Neuronal stem cell (in vitro differentiated cells): ENCODE results near the gene ZBTB5.

Source experiments
- DNase-seq: peaks from one replicate; pipeline ENCODE4 v3.0.0-alpha.2; 2013; ENCODE audit warnings: low spot score
- H2AFZ ChIP-seq: one replicate; pipeline ENCODE4 v1.6.1; 2013; ENCODE audit warnings: mild to moderate bottlenecking, low read length, inconsistent platforms
- H2AK5ac ChIP-seq: 2 replicates; pipeline ENCODE4 v1.6.1; 2013; ENCODE audit warnings: low read depth, mild to moderate bottlenecking, inconsistent platforms, low read length, moderate library complexity, mixed read lengths
- H2BK120ac ChIP-seq: 2 replicates; pipeline ENCODE4 v1.6.1; 2013; ENCODE audit warnings: low read depth, mild to moderate bottlenecking, inconsistent platforms, low read length, moderate library complexity, mixed read lengths
- H2BK12ac ChIP-seq: one replicate; pipeline ENCODE4 v1.6.1; 2013; ENCODE audit warnings: low read length, inconsistent platforms
- H2BK15ac ChIP-seq: 2 replicates; pipeline ENCODE4 v1.6.1; 2013; ENCODE audit warnings: mild to moderate bottlenecking, low read length, inconsistent platforms, mixed read lengths
- H2BK5ac ChIP-seq: one replicate; pipeline ENCODE4 v1.6.1; 2013; ENCODE audit warnings: inconsistent platforms, mild to moderate bottlenecking, low read length, moderate library complexity
- H3K14ac ChIP-seq: one replicate; pipeline ENCODE4 v1.6.1; 2013; ENCODE audit warnings: low read length, inconsistent platforms
- H3K18ac ChIP-seq: 2 replicates; pipeline ENCODE4 v1.6.1; 2013; ENCODE audit warnings: low read length, inconsistent platforms
- H3K23ac ChIP-seq: 2 replicates; pipeline ENCODE4 v1.6.1; 2013; ENCODE audit warnings: low read depth, mild to moderate bottlenecking, mixed read lengths, low read length, inconsistent platforms; ENCODE audit not compliant: poor library complexity
- H3K27ac ChIP-seq: replicated peaks from 3 replicates; pipeline ENCODE4 v1.5.1; 2013; ENCODE audit warnings: low read length, inconsistent platforms
- H3K27me3 ChIP-seq, 3 experiments: 2 replicates each; pipeline ENCODE4 v1.6.1; 2013; ENCODE audit warnings: low read length in 3 of 3, mild to moderate bottlenecking in 2 of 3, inconsistent platforms in 1 of 3, low read depth in 1 of 3, mixed read lengths in 1 of 3, moderate library complexity in 1 of 3; ENCODE audit not compliant: control insufficient read depth in 3 of 3, insufficient read depth in 3 of 3
- H3K36me3 ChIP-seq, 2 donors: replicated peaks in 1 of 2; 2 replicates each; pipeline ENCODE4 v1.6.1; 2013; ENCODE audit warnings: low read length in 2 of 2; ENCODE audit not compliant: control insufficient read depth in 2 of 2, insufficient read depth in 2 of 2
- H3K4ac ChIP-seq: 2 replicates; pipeline ENCODE4 v1.6.1; 2013; ENCODE audit warnings: inconsistent platforms, mild to moderate bottlenecking, low read length, moderate library complexity
- H3K4me1 ChIP-seq, 2 donors: 1 replicate in 1 of 2; 2 replicates in 1 of 2; pipeline ENCODE4 v1.6.1; 2013; ENCODE audit warnings: low read length in 2 of 2, low read depth in 1 of 2; ENCODE audit not compliant: control insufficient read depth in 2 of 2, insufficient read depth in 1 of 2
- H3K4me2 ChIP-seq: one replicate; pipeline ENCODE4 v1.6.1; 2013; ENCODE audit warnings: mild to moderate bottlenecking, low read length, inconsistent platforms; ENCODE audit not compliant: insufficient read depth, poor library complexity, severe bottlenecking
- H3K4me3 ChIP-seq, 2 donors: 2 replicates each; pipeline ENCODE4 v1.5.1; 2013; ENCODE audit warnings: low read length in 2 of 2, mild to moderate bottlenecking in 2 of 2, inconsistent platforms in 1 of 2, moderate library complexity in 1 of 2
- H3K79me1 ChIP-seq: one replicate; pipeline ENCODE4 v1.6.1; 2013; ENCODE audit warnings: low read depth, mild to moderate bottlenecking, inconsistent platforms, low read length, moderate library complexity
- H3K9ac ChIP-seq: one replicate; pipeline ENCODE4 v1.6.1; 2013; ENCODE audit warnings: mild to moderate bottlenecking, low read depth, low read length, inconsistent platforms; ENCODE audit not compliant: poor library complexity
- H3K9me3 ChIP-seq, 2 donors: replicated peaks in 1 of 2; 2 replicates each; pipeline versions ENCODE3 to v1.6.1; 2013; ENCODE audit warnings: low read length in 2 of 2, mild to moderate bottlenecking in 2 of 2, inconsistent platforms in 1 of 2, low read depth in 1 of 2, mixed read lengths in 1 of 2, moderate library complexity in 1 of 2; ENCODE audit not compliant: control insufficient read depth in 2 of 2, insufficient read depth in 1 of 2
- H4K8ac ChIP-seq: one replicate; pipeline ENCODE4 v1.6.1; 2013; ENCODE audit warnings: low read depth, mild to moderate bottlenecking, inconsistent platforms, low read length, moderate library complexity
- H4K91ac ChIP-seq: one replicate; pipeline ENCODE4 v1.6.1; 2013; ENCODE audit warnings: low read length, low read depth, mild to moderate bottlenecking, inconsistent platforms; ENCODE audit not compliant: poor library complexity
- WGBS, 2 donors: extraction: QIAGEN DNeasy Blood & Tissue Kit; methylation state at CpG; one replicate each; pipeline ENCODE4 v1.1.7; 2013; ENCODE audit warnings: missing lambda C conversion rate in 2 of 2, mixed read lengths in 1 of 2; ENCODE audit not compliant: insufficient read length in 2 of 2, insufficient replicate concordance in 1 of 2; ENCODE audit errors: extremely low coverage in 2 of 2; 5-methylcytosine and 5-hydroxymethylcytosine counted together

The ZBTB5 gene

GRCh38 chr9:37449862-37450632, 15.2 kb downstream of the ZBTB5 start:
- H2BK120ac ChIP-seq: no peak overlapping the region
- no peak overlapping the region for H4K91ac ChIP-seq
- no peak overlapping the region for H3K9ac ChIP-seq
- H3K9me3 ChIP-seq: peaks cover 2 to 5% of the 10 kb centered on the region in 2 donors
- peaks cover 5 to 62% of the 10 kb centered on the region in 2 donors for H3K36me3 ChIP-seq
- no peak overlapping the region for H2BK5ac ChIP-seq
- H3K4me3 ChIP-seq: no peak overlapping the region
- H4K8ac ChIP-seq: no peak overlapping the region
- peaks cover 0 to 6% of the 10 kb centered on the region in 2 donors for H3K4me1 ChIP-seq
- WGBS, 2 donors: no CpG with 5 or more reads among the region's 12 CpGs
- DNase-seq: peak; percentile 75
- no peak overlapping the region for H3K23ac ChIP-seq
- H3K79me1 ChIP-seq: peaks cover 6% of the 10 kb centered on the region
- H3K27me3 ChIP-seq: no peaks in the 10 kb centered on the region
- H2BK12ac ChIP-seq: no peak overlapping the region
- no peak overlapping the region for H2BK15ac ChIP-seq
- no peak overlapping the region for H3K14ac ChIP-seq
- peak overlapping the region; percentile 93 for H3K27ac ChIP-seq
- no peak overlapping the region for H2AFZ ChIP-seq
- no peak overlapping the region for H3K4ac ChIP-seq
- H3K18ac ChIP-seq: no peak overlapping the region
- H3K4me2 ChIP-seq: peak overlapping the region; percentile 30
- no peak overlapping the region for H2AK5ac ChIP-seq

GRCh38 chr9:37447111-37447510, 18.1 kb downstream of the ZBTB5 start:
- Histone ChIP-seq H3K4me3 (no peak overlapping the region), H3K4me1 (peaks cover 0 to 4% of the 10 kb centered on the region in 2 donors), H2BK120ac (no peak overlapping the region), H2BK15ac (no peak overlapping the region), H3K14ac (no peak overlapping the region), H3K36me3 (peaks cover 7 to 72% of the 10 kb centered on the region in 2 donors), H2BK5ac (no peak overlapping the region), H4K8ac (no peak overlapping the region), H3K27me3 (no peaks in the 10 kb centered on the region), H4K91ac (no peak overlapping the region), H3K9me3 (no peaks in the 10 kb centered on the region), H3K18ac (no peak overlapping the region), H3K79me1 (peaks cover 6% of the 10 kb centered on the region), H2BK12ac (no peak overlapping the region), H3K4ac (no peak overlapping the region), H3K23ac (no peak overlapping the region), H2AK5ac (no peak overlapping the region), H2AFZ (no peak overlapping the region), H3K4me2 (no peak overlapping the region), H3K9ac (no peak overlapping the region), H3K27ac (no peak overlapping the region)
- DNase-seq: no peak

DNA sequence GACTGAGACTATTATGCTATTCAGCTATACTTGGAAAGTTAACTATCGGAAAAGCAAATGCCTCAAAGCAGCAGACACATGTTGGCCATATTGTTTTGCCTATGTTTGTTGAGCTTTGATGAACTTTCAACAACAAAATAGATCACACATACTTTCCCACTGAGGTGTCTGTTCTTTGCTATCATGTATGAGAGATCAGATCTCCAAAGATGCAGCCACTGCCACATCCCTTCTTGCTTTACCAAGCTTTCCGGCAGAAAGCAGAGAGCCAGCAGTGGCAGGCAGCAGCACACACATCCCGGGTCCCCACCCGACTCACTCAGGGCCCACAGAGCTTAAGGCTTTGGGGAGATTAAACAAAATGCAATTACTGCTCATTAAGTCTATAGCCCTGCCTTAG, 18.8 kb downstream of the ZBTB5 start:
- Histone ChIP-seq H3K36me3 (peaks cover 14 to 73% of the 10 kb centered on the region in 2 donors), H3K4ac (no peak overlapping the region), H2AK5ac (no peak overlapping the region), H2BK12ac (no peak overlapping the region), H2BK5ac (no peak overlapping the region), H4K91ac (no peak overlapping the region), H3K9me3 (no peaks in the 10 kb centered on the region), H2AFZ (no peak overlapping the region), H3K4me2 (no peak overlapping the region), H3K23ac (no peak overlapping the region), H3K27ac (no peak overlapping the region), H3K4me3 (no peak overlapping the region), H3K9ac (no peak overlapping the region), H2BK15ac (no peak overlapping the region), H2BK120ac (no peak overlapping the region), H3K4me1 (peaks cover 0 to 4% of the 10 kb centered on the region in 2 donors), H4K8ac (no peak overlapping the region), H3K79me1 (peaks cover 9% of the 10 kb centered on the region), H3K27me3 (no peaks in the 10 kb centered on the region), H3K18ac (no peak overlapping the region), H3K14ac (no peak overlapping the region)
- DNase-seq: no peak
- no CpG with 5 or more reads among the region's 4 CpGs for WGBS, 2 donors

DNA sequence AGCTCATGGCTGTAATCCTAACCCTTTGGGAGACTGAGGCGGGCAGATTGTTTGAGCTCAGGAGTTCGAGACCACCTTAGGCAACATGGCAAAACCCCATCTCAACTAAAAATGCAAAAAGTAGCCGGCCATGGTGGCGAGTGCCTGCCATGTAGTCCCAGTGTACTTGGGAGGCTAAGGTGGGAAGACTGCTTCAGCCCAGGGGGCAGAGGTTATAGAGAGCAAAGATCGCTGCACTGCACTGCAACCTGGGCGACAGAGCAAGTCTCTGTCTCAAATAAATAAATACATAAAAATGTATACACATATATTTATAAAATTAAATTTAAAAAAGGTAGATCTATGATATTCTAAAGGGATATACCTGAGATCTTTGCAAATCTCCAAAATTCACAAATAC, 19.4 kb downstream of the ZBTB5 start:
- DNase-seq: no peak

More for the DNA sequence above, 19.4 kb downstream of the ZBTB5 start:
- H3K4me3 ChIP-seq: no peak overlapping the region
- no peak overlapping the region for H2AFZ ChIP-seq
- no peaks in the 10 kb centered on the region for H3K27me3 ChIP-seq
- no CpG with 5 or more reads among the region's 6 CpGs for WGBS, 2 donors
- H3K18ac ChIP-seq: no peak overlapping the region
- H3K4me1 ChIP-seq: peaks cover 0 to 4% of the 10 kb centered on the region in 2 donors
- H3K27ac ChIP-seq: no peak overlapping the region
- no peak overlapping the region for H2AK5ac ChIP-seq
- H3K9me3 ChIP-seq: no peaks in the 10 kb centered on the region
- no peak overlapping the region for H2BK120ac ChIP-seq
- no peak overlapping the region for H3K9ac ChIP-seq
- H3K23ac ChIP-seq: no peak overlapping the region
- H4K91ac ChIP-seq: no peak overlapping the region
- peaks cover 11% of the 10 kb centered on the region for H3K79me1 ChIP-seq
- no peak overlapping the region for H2BK5ac ChIP-seq
- H3K4ac ChIP-seq: no peak overlapping the region
- no peak overlapping the region for H4K8ac ChIP-seq
- H3K4me2 ChIP-seq: no peak overlapping the region
- peaks cover 19 to 78% of the 10 kb centered on the region in 2 donors for H3K36me3 ChIP-seq
- no peak overlapping the region for H3K14ac ChIP-seq
- H2BK15ac ChIP-seq: no peak overlapping the region
- no peak overlapping the region for H2BK12ac ChIP-seq
